ENCODE results near the gene NTN3.
"Not testable (repeated sequence)": the region's sequence is repeated elsewhere in the genome, so short reads cannot be mapped to it uniquely, and the experiment has no call there.

Gene NTN3

GRCh38 chr16:2441143-2441804, 29.8 kb upstream of the NTN3 start:
- not testable (repeated sequence) for DNase-seq (ENCODE audit: low read depth)

GRCh38 chr16:2443555-2443954, 27.5 kb upstream of the NTN3 start:
- no peak for DNase-seq (ENCODE audit: low read depth)

GRCh38 chr16:2447920-2448583, 23.0 kb upstream of the NTN3 start:
- peak; percentile 72 for DNase-seq (ENCODE audit: low read depth)

GRCh38 chr16:2449118-2449517, 22.0 kb upstream of the NTN3 start:
- DNase-seq (ENCODE audit: low read depth): no peak

GRCh38 chr16:2450535-2450934, 20.6 kb upstream of the NTN3 start:
- no peak for DNase-seq (ENCODE audit: low read depth)

- no peak for DNase-seq (ENCODE audit: low read depth)
These were observed 20.1 kb upstream of the NTN3 start for GRCh38 chr16:2450975-2451381.

GRCh38 chr16:2451851-2452320, 19.2 kb upstream of the NTN3 start:
- DNase-seq (ENCODE audit: low read depth): no peak

- no peak for DNase-seq (ENCODE audit: low read depth)
These were observed 18.4 kb upstream of the NTN3 start for GRCh38 chr16:2452650-2453049.

GRCh38 chr16:2455081-2455845, 15.8 kb upstream of the NTN3 start:
- DNase-seq (ENCODE audit: low read depth): no peak

- DNase-seq (ENCODE audit: low read depth): no peak
These were observed 14.4 kb upstream of the NTN3 start for GRCh38 chr16:2456551-2457153.

GRCh38 chr16:2457267-2457666, 13.8 kb upstream of the NTN3 start:
- DNase-seq (ENCODE audit: low read depth): no peak

- DNase-seq (ENCODE audit: low read depth): no peak
These were observed 13.2 kb upstream of the NTN3 start for GRCh38 chr16:2457946-2458345.

- DNase-seq (ENCODE audit: low read depth): no peak
These were observed 12.0 kb upstream of the NTN3 start for GRCh38 chr16:2458887-2459646.

- peak; percentile 93 for DNase-seq (ENCODE audit: low read depth)
These were observed 11.3 kb upstream of the NTN3 start, which contains the start of gene TEDC2 for GRCh38 chr16:2459647-2460390. Gene TEDC2, plus strand, starts transcription at chr16:2460109. Its CDS starts 36 bp downstream, at chr16:2460145.

- DNase-seq (ENCODE audit: low read depth): no peak
These were observed 10.7 kb upstream of the NTN3 start for GRCh38 chr16:2460391-2460713.

- DNase-seq (ENCODE audit: low read depth): no peak
These were observed 10.2 kb upstream of the NTN3 start for GRCh38 chr16:2460916-2461315.

- DNase-seq (ENCODE audit: low read depth): no peak
These were observed 8.8 kb upstream of the NTN3 start for GRCh38 chr16:2462031-2462866.

- no peak for DNase-seq (ENCODE audit: low read depth)
These were observed 6.8 kb upstream of the NTN3 start for GRCh38 chr16:2464333-2464732.

- DNase-seq (ENCODE audit: low read depth): no peak
These were observed 5.3 kb upstream of the NTN3 start for GRCh38 chr16:2465653-2466415.

Measured in iris pigment epithelial cell (primary cell).